NCI-H2081 (cell line): ENCODE results near the gene BLMH.

Experiments
- DNase-seq, 2 experiments: peaks; one replicate each; lab custom pipeline; 2025; lab: John Stamatoyannopoulos, UW

Gene BLMH

GRCh38 chr17:30291543-30292285, at the start of gene BLMH:
Gene BLMH (minus strand): TSS chr17:30291944. CDS start chr17:30291819, 125 bp downstream.
- DNase-seq, result peak; percentile 53 to 75

DNA sequence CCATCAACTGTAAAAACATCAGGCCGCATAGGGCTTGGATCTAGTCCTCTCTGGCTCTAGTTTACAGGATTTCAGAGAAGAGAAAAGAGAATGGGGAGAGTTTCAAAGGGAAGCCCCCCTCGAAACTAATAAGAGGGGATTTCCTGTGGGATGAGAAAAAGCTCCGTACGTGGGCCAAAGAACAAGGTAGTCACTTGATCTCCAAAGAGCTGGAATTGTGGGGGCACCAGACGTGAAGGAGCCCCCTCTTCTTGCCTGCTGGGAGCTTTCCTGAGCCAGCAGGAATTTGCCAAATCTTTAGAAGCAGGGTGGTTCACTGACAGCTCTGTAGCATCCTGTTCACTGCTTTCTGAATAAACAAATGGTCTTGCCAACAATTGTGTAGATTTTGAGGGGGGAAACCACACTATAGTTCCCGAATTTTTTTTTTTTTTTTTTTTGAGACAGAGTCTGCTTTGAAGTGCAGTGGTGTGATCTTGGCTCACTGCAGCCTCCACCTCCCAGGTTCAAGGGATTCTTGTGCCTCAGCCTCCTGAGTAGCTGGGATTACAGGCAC, 49.1 kb upstream of the BLMH start:
- DNase-seq, result no peak

DNA sequence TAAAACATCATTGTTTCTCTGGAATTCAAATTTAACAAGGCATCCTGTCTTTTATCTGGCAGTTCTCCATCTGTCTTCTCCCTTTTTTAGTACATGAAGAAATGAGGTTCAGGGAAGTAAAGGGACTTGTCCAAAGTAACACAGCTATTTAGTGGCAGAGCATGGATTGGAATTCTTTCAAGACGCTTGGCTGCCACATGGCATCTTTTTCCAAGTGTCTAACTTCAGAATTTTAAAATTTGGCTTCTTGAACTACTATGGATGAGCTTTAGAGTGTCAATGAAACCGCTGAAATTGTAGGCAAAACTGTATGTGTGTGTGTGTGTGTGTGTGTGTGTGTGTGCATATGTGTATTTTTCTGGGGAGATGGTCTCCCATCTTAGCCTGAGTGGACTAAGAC, 47.3 kb upstream of the BLMH start:
- DNase-seq, result no peak

DNA sequence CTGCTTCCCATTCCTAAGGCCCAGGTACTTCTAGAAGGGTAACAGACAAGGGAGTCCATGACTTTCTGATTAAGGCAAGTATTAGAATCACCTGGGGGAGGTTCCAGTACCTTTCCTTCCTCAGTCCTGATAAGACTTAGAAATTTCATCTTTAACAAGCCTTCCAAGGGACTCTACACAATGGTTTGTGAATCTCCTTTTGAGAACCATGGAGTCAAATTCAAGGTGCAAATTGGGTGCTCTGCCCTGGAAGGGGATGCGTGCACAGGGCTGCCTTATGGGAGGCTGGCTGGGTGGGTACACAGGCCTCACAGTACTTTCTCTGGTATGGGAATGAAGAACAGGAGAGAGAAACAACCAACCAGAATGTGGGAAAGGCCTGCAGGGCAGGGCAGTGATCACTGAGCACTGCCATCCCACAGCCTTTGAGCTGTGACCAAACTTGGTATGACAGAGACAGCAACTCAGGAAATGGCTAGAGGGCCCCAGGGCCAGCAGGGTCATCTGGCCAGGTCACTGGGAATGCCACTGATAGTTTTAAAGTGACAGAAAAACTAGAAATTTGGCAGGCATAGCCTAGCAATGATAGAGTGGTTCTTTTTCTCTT, 45.8 kb upstream of the BLMH start:
- DNase-seq, result no peak

- DNase-seq, result peak; percentile 67 to 76
Observed at GRCh38 chr17:30336369-30337171, 44.8 kb upstream of the BLMH start.

DNA sequence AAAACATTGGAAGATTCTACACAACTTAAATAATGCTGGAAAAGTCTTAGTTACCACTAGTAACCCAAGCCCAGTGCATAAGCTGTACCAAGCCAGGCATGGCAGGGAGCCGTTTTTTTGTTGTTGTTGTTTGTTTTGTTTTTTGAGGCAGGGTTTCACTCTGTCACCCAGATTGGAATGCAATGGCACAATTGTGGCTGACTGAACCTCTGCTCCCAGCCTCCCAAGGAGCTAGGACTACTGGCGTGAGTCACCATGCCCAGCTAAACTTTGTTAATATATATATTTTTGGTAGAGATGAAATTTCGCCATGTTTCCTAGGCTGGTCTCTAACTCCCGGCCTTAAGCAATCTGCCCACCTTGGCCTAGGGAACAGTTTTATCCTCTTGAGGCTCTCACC, 42.7 kb upstream of the BLMH start:
- no peak for DNase-seq

DNA sequence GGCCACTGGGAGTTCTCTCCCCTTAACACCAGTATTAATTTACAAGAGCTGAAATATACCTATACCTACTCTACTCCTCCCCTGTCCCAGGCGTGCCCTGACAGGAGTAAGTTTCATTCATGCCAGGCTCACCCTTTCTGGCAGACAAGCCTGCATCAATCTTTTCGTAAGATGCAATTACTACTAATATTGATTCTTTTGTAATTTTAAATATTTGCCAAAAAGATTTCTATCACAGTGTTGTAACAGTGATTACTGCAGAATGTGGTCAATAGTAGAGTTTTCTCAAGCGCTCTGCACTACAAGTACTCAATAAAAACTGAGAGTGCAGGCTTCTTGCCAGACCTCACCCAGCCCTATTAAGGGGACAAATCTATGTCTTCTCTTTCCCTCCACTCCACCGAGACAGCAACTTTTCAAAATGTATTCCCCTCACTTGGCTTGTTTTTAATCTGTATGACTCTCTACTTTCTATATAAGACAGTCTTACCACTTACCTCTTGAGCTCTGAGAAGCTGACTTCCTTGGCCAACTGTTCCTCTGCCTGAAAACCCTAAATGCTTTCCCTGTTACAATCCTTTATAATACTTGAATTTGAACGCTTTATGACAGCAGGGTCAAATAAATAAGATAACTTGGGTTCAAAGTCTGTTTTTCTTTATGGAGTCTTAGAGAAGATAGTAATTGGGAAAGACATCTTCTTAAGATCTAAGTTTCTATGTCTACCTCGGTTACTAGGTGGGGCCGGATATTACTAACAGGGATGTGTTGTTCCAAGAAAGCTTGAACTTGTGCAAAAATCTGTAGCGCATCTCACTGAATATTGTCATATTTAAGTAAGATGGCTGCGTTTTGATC, 42.0 kb upstream of the BLMH start, which contains the start of gene TMIGD1:
TMIGD1 (minus strand) TSS at position 555 of the 858 bp plus-strand sequence. CDS start 1,924 bp downstream, outside the sequence.
- no peak for DNase-seq

DNA sequence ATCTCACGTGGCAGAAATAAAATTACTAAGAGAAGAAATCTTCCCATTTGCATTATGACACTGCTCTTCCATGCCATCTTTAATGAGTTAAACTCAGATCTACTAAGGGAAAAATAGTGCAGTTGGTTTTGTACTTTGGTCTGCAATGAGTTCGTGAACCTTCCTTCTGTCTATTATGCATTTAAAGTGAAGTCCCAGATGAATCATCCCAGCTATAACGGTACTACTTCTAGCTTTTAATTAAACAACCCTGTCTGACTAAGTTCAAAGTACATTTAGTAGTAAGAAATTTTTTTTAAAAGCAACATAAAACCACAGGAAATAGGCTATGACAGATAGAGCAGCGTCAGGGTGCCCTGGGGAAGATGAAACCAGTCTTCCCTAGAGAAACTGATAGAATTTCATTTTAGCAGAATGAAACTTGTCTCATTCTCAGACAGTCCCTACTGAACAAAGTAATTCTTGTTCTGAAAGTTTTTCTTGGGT, 40.4 kb upstream of the BLMH start:
- DNase-seq, result no peak

- peak; percentile 48 to 89 for DNase-seq
Observed at GRCh38 chr17:30326809-30327208, 35.1 kb upstream of the BLMH start.

GRCh38 chr17:30324723-30325122, 33.0 kb upstream of the BLMH start:
- DNase-seq, result no peak

GRCh38 chr17:30323895-30324319, 32.2 kb upstream of the BLMH start:
- DNase-seq, result peak in 1 of 2 experiments; percentile 70

DNA sequence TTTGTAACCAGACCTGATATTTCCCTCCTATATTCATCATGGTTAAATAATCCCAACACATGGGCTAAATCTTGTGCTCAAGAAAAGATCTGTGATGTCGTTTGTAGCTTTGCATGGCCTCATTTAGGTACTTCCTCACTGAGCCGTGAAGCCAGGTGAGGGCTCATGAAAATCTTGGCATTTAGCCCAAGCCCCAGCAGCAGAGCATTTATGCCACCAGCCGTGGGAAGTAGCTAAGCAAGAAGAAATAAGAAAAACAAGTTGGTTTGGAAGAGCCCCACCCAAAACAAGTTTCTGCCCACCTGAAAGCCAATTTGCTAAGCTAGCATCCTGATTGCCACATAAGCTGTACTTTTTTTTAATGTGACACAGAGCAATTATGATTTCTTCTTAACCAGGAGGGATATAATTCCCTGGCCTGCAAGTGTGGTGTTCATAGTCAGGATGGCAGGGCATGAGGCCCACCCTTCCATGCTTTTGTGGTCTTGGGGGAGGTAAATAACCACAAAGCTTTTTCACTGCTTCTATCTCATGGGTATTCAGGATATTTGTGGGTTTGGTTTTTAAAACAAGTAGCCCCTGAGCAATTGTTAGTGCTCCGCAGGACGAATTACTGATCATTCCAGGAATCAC, 31.6 kb upstream of the BLMH start:
- DNase-seq, result peak; percentile 30 to 77

GRCh38 chr17:30321314-30321713, 29.6 kb upstream of the BLMH start:
- peak in 1 of 2 experiments; percentile 28 for DNase-seq

- DNase-seq, result peak; percentile 32 to 77
Observed at GRCh38 chr17:30318155-30318554, 26.4 kb upstream of the BLMH start.

- no peak for DNase-seq
Observed at GRCh38 chr17:30316736-30317135, 25.0 kb upstream of the BLMH start.

DNA sequence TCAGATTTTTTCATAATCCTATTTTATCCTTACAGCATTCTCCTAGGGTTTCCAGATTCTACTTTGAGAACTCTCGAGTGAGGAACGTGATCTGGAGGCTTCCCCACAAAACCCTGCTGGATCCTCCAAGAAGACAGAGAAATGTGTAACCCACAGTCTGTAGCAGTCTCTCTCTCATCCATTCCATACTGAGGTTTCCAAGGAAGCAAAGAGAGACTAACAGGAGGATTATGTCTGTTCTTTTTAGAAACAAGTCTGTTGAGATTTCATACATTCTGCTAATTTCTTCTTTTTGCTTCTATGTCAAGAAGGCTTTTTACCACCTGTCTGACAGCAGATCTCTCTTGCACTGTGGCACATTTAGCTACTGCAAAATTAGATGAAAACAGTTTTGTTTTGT, 23.4 kb upstream of the BLMH start:
- no peak for DNase-seq

GRCh38 chr17:30314474-30314873, 22.7 kb upstream of the BLMH start:
- no peak for DNase-seq

DNA sequence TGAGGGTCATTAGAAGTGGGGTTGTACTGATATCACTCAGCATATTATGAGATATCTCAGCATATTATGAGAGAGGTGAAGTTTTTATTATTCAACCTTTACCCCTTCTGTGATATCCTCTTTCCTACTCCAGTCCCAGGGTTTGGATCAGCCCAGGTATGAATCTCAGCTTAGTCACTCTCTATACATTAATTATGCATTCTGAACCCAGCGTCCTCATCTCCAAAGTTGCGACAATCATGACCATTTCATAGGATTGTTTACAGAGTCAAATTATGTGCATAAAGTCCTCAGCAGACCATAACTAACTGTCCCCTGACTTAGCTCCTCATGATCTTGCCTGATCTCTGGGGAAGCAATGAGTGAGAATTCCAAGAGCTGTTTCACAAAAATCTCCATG, 20.5 kb upstream of the BLMH start:
- no peak for DNase-seq

GRCh38 chr17:30310562-30310961, 18.8 kb upstream of the BLMH start:
- DNase-seq, result no peak

- no peak for DNase-seq
Observed at GRCh38 chr17:30309591-30309990, 17.8 kb upstream of the BLMH start.

GRCh38 chr17:30308406-30308805, 16.7 kb upstream of the BLMH start:
- no peak for DNase-seq
